OCI-LY7 (cell line): ENCODE data around the gene PER3. TPM values are rescaled to one million over a fixed set of nuclear protein-coding genes. Genes with fewer than 3 reads are reported as not detected.

Experiments used
- BruUV-seq: library from RNA; stranded (reverse); fragments of 400-500 nt; replicated peaks from 2 replicates; lab custom pipeline; 2021; lab: Mats Ljungman, UMichigan
- CTCF ChIA-PET: fragments of 300-600 bp; sonication (Branson Sonifier 250); formaldehyde crosslinking; loops from one replicate; lab custom pipeline; 2022; ENCODE audit warnings: antibody characterized with exemption; ENCODE audit not compliant: unreplicated experiment; lab: Charles Lee
- POLR2A ChIA-PET: fragments of 300-600 bp; sonication (Branson Sonifier 250); formaldehyde crosslinking; loops from one replicate; lab custom pipeline; 2022; ENCODE audit warnings: antibody characterized with exemption; lab: Charles Lee
- DNase-seq: peaks from one replicate; pipeline ENCODE4 v3.0.0-alpha.2; 2015; ENCODE audit warnings: low spot score
- H2AFZ ChIP-seq: fragments of 200-600 bp; sonication (generic), shearing (Covaris generic); 2 replicates; pipeline ENCODE4 v1.6.1; 2014; ENCODE audit warnings: mild to moderate bottlenecking, antibody characterized with exemption, low read length, moderate library complexity
- H3K27ac ChIP-seq: fragments of 200-600 bp; sonication (generic); 2 replicates; pipeline ENCODE4 v1.5.1; 2014; ENCODE audit warnings: mixed run types, low read depth, mild to moderate bottlenecking, moderate library complexity, low read length, inconsistent platforms; ENCODE audit not compliant: poor library complexity, severe bottlenecking
- H3K36me3 ChIP-seq: fragments of 200-600 bp; sonication (generic); 2 replicates; pipeline ENCODE4 v1.6.1; 2014; ENCODE audit warnings: mild to moderate bottlenecking, antibody characterized with exemption, low read length, moderate library complexity, mixed read lengths; ENCODE audit not compliant: insufficient read depth
- H3K4me1 ChIP-seq: fragments of 200-600 bp; sonication (generic); 2 replicates; pipeline ENCODE4 v1.5.1; 2014; ENCODE audit warnings: mild to moderate bottlenecking, low read length; ENCODE audit not compliant: insufficient read depth, poor library complexity, severe bottlenecking
- H3K4me2 ChIP-seq: fragments of 200-600 bp; sonication (generic); 2 replicates; pipeline ENCODE4 v1.6.1; 2014; ENCODE audit warnings: mild to moderate bottlenecking, low read length
- H3K4me3 ChIP-seq: fragments of 200-600 bp; sonication (generic); 2 replicates; pipeline ENCODE4 v1.5.1; 2014; ENCODE audit warnings: mild to moderate bottlenecking, low read depth, low read length; ENCODE audit not compliant: poor library complexity, severe bottlenecking
- H3K79me2 ChIP-seq: fragments of 200-600 bp; sonication (generic); 2 replicates; pipeline ENCODE4 v1.6.1; 2016; ENCODE audit warnings: low read depth, mild to moderate bottlenecking, low read length, moderate library complexity, mixed read lengths; ENCODE audit not compliant: insufficient read depth
- H3K9me2 ChIP-seq: fragments of 200-600 bp; sonication (generic); 2 replicates; pipeline ENCODE4 v1.6.1; 2016; ENCODE audit warnings: mild to moderate bottlenecking, low read length, mixed read lengths; ENCODE audit not compliant: insufficient read depth
- H3K9me3 ChIP-seq: fragments of 200-600 bp; sonication (generic); 2 replicates; pipeline ENCODE4 v1.6.1; 2014; ENCODE audit warnings: mild to moderate bottlenecking, mixed run types, low read length, mixed read lengths
- H4K20me1 ChIP-seq: fragments of 200-600 bp; sonication (generic); 2 replicates; pipeline ENCODE4 v1.6.1; 2014; ENCODE audit warnings: mild to moderate bottlenecking, antibody characterized with exemption, low read length, moderate library complexity, mixed read lengths; ENCODE audit not compliant: insufficient read depth
- EZH2phosphoT487 ChIP-seq: fragments of 200-600 bp; sonication (generic); IDR thresholded peaks from 2 replicates; pipeline ENCODE4 v1.6.1; 2018; ENCODE audit warnings: low read depth, borderline replicate concordance, mild to moderate bottlenecking, mixed run types, antibody characterized with exemption, low read length, moderate library complexity, mixed read lengths
- intact Hi-C: fragments of 100-400 bp; cut with micrococcal nuclease; formaldehyde crosslinking; loops from one replicate; pipeline ENCODE4 v1.10.0; 2022; ENCODE audit not compliant: unreplicated experiment
- total RNA-seq, 2 experiments: library from RNA; depleted of rRNA in 1 of 2; stranded (reverse); fragments of >200 nt in 1 of 2; shearing (Covaris generic) in 1 of 2; gene quantifications; 2 replicates each; pipeline ENCODE4 v1.2.3, GENCODE V29; 2014 to 2022
- TF ChIP-seq, protein P1 (sequence below): fragments of 200-600 bp; sonication (generic); conservative IDR thresholded peaks from 2 replicates; pipeline ENCODE4 v1.5.1; 2014; ENCODE audit warnings: mild to moderate bottlenecking, antibody characterized with exemption, low read length, moderate library complexity, mixed read lengths

PER3 gene
- total RNA-seq, 2 experiments from 2014 or later, result 9.0 to 13.1 TPM

- no peaks in the 10 kb centered on the region for H3K9me2 ChIP-seq
- TF ChIP-seq EZH2phosphoT487, result no peak
- TF ChIP-seq, protein P1, sequence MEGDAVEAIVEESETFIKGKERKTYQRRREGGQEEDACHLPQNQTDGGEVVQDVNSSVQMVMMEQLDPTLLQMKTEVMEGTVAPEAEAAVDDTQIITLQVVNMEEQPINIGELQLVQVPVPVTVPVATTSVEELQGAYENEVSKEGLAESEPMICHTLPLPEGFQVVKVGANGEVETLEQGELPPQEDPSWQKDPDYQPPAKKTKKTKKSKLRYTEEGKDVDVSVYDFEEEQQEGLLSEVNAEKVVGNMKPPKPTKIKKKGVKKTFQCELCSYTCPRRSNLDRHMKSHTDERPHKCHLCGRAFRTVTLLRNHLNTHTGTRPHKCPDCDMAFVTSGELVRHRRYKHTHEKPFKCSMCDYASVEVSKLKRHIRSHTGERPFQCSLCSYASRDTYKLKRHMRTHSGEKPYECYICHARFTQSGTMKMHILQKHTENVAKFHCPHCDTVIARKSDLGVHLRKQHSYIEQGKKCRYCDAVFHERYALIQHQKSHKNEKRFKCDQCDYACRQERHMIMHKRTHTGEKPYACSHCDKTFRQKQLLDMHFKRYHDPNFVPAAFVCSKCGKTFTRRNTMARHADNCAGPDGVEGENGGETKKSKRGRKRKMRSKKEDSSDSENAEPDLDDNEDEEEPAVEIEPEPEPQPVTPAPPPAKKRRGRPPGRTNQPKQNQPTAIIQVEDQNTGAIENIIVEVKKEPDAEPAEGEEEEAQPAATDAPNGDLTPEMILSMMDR, result no peak
- no peak overlapping the region for H3K27ac ChIP-seq
- intact Hi-C loops, result no loop called here
- H3K4me1 ChIP-seq, result no peaks in the 10 kb centered on the region
- no TSS peak for BruUV-seq
- H2AFZ ChIP-seq, result no peak overlapping the region
- H3K4me2 ChIP-seq, result no peak overlapping the region
- H3K36me3 ChIP-seq, result no peaks in the 10 kb centered on the region
- H3K4me3 ChIP-seq, result no peak overlapping the region
- ChIA-PET CTCF (no interaction called here), POLR2A (no interaction called here)
- no peak for DNase-seq
- H3K79me2 ChIP-seq, result no peaks in the 10 kb centered on the region
- H4K20me1 ChIP-seq, result no peaks in the 10 kb centered on the region
- H3K9me3 ChIP-seq, result no peaks in the 10 kb centered on the region
Observed at GRCh38 chr1:7873801-7874795, 90.0 kb downstream of the PER3 start.

DNA sequence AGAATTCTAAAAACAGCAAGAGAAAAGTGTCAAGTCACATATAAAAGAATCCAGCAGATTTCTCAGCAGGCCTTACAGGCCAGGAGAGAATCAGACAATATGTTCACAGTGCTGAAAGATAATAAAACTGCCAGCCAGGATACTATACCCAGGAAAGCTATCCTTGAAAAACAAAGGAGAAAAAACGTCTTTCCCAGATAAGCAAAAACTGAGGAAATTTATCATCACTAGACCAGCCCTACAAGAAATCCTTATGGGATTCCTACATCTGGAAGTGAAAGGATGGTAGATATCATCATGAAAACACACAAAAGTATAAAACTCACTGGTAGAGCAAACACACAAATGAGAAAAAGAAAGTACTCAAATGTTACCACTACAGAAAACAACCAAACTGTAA, 93.9 kb downstream of the PER3 start:
- CTCF ChIA-PET, result no interaction called here
- Histone ChIP-seq H2AFZ (no peak overlapping the region), H3K9me3 (no peaks in the 10 kb centered on the region), H3K4me1 (no peaks in the 10 kb centered on the region), H3K4me2 (no peak overlapping the region), H3K4me3 (no peak overlapping the region), H4K20me1 (no peaks in the 10 kb centered on the region), H3K36me3 (no peaks in the 10 kb centered on the region), H3K79me2 (no peaks in the 10 kb centered on the region), H3K27ac (no peak overlapping the region), H3K9me2 (no peaks in the 10 kb centered on the region)
- TF ChIP-seq, protein P1, result no peak
- no peak for TF ChIP-seq EZH2phosphoT487
- DNase-seq, result no peak
- POLR2A ChIA-PET, result no interaction called here
- BruUV-seq, result no TSS peak
- intact Hi-C loops, result no loop called here

GRCh38 chr1:7879228-7879627, 95.1 kb downstream of the PER3 start:
- no peak overlapping the region for H3K4me3 ChIP-seq
- H3K27ac ChIP-seq, result no peak overlapping the region
- no peaks in the 10 kb centered on the region for H3K4me1 ChIP-seq
- H3K9me2 ChIP-seq, result no peaks in the 10 kb centered on the region
- H2AFZ ChIP-seq, result no peak overlapping the region
- ChIA-PET POLR2A (no interaction called here), CTCF (no interaction called here)
- no peaks in the 10 kb centered on the region for H3K9me3 ChIP-seq
- TF ChIP-seq, protein P1, result no peak
- TF ChIP-seq EZH2phosphoT487, result no peak
- H3K4me2 ChIP-seq, result no peak overlapping the region
- no peaks in the 10 kb centered on the region for H3K36me3 ChIP-seq
- BruUV-seq, result no TSS peak
- no peak for DNase-seq
- H4K20me1 ChIP-seq, result no peaks in the 10 kb centered on the region
- H3K79me2 ChIP-seq, result no peaks in the 10 kb centered on the region
- intact Hi-C loops, result no loop called here
